Liver (tissue), 3 donors: ENCODE measurements around the gene TIMP3.
A peak's percentile ranks its signal among the peaks of the same experiment; 100 is the strongest.

Experiments used
- EGR1 ChIP-seq, 2 donors: IDR thresholded peaks; 2 replicates each; pipeline ENCODE4 v1.6.1; 2016 to 2018; ENCODE audit warnings: antibody characterized with exemption in 2 of 2, low read depth in 2 of 2
- GABPA ChIP-seq, 2 donors: IDR thresholded peaks in 1 of 2; conservative IDR thresholded peaks in 1 of 2; 2 replicates each; pipeline ENCODE4 v1.6.1; 2016; ENCODE audit warnings: antibody characterized with exemption in 2 of 2, mild to moderate bottlenecking in 1 of 2, moderate library complexity in 1 of 2
- HNF4A ChIP-seq, 2 donors: conservative IDR thresholded peaks; 2 replicates each; pipeline ENCODE4 v1.6.1; 2016; ENCODE audit warnings: antibody characterized with exemption in 2 of 2, mild to moderate bottlenecking in 2 of 2
- JUND ChIP-seq, 2 donors: IDR thresholded peaks; 2 replicates each; pipeline ENCODE4 v1.6.1; 2016; ENCODE audit warnings: antibody characterized with exemption in 2 of 2
- YY1 ChIP-seq: IDR thresholded peaks from 2 replicates; pipeline ENCODE4 v1.6.1; 2016; ENCODE audit warnings: antibody characterized with exemption, mild to moderate bottlenecking
- TF ChIP-seq, protein P1 (sequence below): fragments of 150-350 bp; IDR thresholded peaks from 2 replicates; pipeline ENCODE4 v1.5.1; 2017; ENCODE audit warnings: improper control_type of control experiment, low read depth, low read length; ENCODE audit not compliant: missing input control
- TF ChIP-seq, protein P2 (sequence below): IDR thresholded peaks from 2 replicates; pipeline ENCODE4 v1.6.1; 2016; ENCODE audit warnings: antibody characterized with exemption
- donor health status: healthy.
- donor health status: healthy.

DNA sequence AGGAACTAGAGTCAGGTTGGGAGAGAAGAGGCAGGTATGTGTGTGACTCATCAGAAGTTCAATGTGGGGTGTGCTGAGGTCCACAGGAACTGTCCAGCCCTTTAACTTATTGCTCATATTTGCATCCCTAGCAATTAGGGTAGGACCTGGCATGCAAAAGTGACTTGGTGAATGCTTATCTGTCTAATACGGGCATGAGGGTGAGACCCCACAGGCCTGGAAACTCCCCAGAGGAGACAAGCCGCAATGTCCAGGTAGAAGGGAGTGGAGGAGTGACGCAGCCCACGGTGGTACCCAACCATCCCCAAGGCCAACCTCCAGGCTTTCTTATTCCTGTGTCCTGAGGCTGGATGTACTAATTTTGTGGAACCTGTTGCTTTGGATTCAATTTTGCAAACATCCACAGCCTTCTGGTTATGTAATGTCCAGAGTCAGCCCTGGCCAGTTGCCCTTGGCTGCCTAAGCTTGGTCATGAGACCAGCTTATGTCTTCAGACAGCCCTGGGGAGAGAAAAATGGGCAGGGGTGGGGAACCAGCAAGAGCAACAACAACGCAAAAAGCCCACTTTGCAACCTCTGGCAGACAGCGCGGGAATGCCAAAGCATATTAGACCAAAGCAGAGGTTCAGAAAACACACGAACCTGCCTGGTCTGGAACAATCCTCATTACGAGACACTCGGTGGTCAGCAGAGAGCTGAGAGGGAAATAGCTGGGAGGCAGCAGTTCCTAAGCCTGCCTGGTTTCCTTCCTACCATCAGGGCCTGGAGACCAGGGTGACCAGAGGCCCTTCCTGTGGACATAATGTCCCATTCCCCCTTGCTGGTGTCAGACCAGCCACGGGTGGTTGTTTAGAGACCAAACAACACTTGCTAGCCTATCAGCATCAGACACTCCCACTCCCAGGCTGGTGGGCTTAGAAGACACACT, 49.3 kb downstream of the TIMP3 start:
- TF ChIP-seq, protein P1, sequence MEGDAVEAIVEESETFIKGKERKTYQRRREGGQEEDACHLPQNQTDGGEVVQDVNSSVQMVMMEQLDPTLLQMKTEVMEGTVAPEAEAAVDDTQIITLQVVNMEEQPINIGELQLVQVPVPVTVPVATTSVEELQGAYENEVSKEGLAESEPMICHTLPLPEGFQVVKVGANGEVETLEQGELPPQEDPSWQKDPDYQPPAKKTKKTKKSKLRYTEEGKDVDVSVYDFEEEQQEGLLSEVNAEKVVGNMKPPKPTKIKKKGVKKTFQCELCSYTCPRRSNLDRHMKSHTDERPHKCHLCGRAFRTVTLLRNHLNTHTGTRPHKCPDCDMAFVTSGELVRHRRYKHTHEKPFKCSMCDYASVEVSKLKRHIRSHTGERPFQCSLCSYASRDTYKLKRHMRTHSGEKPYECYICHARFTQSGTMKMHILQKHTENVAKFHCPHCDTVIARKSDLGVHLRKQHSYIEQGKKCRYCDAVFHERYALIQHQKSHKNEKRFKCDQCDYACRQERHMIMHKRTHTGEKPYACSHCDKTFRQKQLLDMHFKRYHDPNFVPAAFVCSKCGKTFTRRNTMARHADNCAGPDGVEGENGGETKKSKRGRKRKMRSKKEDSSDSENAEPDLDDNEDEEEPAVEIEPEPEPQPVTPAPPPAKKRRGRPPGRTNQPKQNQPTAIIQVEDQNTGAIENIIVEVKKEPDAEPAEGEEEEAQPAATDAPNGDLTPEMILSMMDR, result no peak
- TF ChIP-seq GABPA (IDR thresholded peaks at IDR 0.05 in 1 of 2, conservative IDR thresholded peaks at IDR 0.05 in 1 of 2), result no peak
- TF ChIP-seq YY1, result no peak
- TF ChIP-seq EGR1 (IDR thresholded peaks at IDR 0.05; ENCODE audit: low read depth in 2 of 2), result no peak
- TF ChIP-seq, protein P2, sequence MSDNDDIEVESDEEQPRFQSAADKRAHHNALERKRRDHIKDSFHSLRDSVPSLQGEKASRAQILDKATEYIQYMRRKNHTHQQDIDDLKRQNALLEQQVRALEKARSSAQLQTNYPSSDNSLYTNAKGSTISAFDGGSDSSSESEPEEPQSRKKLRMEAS, result no peak
- TF ChIP-seq HNF4A (conservative IDR thresholded peaks at IDR 0.05), result peak; percentile 8 to 28
- no peak for TF ChIP-seq JUND (IDR thresholded peaks at IDR 0.05)
